HG03039 (cell line): ENCODE results near the gene QPRT.
A peak's percentile ranks its signal among the peaks of the same experiment; 100 is the strongest.
"Not testable (repeated sequence)": the region's sequence is repeated elsewhere in the genome, so short reads cannot be mapped to it uniquely, and the experiment has no call there.

ENCODE experiments used
- ATAC-seq: cut with Tn5 transposase; IDR thresholded peaks from one replicate; pipeline ENCODE4 v1.9.1; 2021; ENCODE audit warnings: mild to moderate bottlenecking, moderate library complexity; ENCODE audit not compliant: unreplicated experiment

QPRT gene

GRCh38 chr16:29714396-29714795 lies 35.4 kb downstream of the QPRT start:
- no peak for ATAC-seq

- no peak for ATAC-seq
These were observed 36.0 kb downstream of the QPRT start for GRCh38 chr16:29714972-29715371.

- ATAC-seq: no peak
These were observed 38.1 kb downstream of the QPRT start for GRCh38 chr16:29717113-29717512.

- no peak for ATAC-seq
These were observed 40.1 kb downstream of the QPRT start for GRCh38 chr16:29719063-29719462.

- ATAC-seq: no peak
These were observed 41.7 kb downstream of the QPRT start for GRCh38 chr16:29720703-29721102.

GRCh38 chr16:29721167-29721879 lies 42.3 kb downstream of the QPRT start:
- ATAC-seq: not testable (repeated sequence)

GRCh38 chr16:29726845-29727377 lies 47.9 kb downstream of the QPRT start:
- ATAC-seq: no peak

GRCh38 chr16:29727452-29727851 lies 48.5 kb downstream of the QPRT start:
- no peak for ATAC-seq

- ATAC-seq: no peak
These were observed 50.1 kb downstream of the QPRT start for GRCh38 chr16:29729116-29729521.

- no peak for ATAC-seq
These were observed 51.7 kb downstream of the QPRT start for GRCh38 chr16:29730649-29731048.

- ATAC-seq: peak; percentile 65
These were observed 53.0 kb downstream of the QPRT start for GRCh38 chr16:29731768-29732601.

GRCh38 chr16:29734786-29735185 lies 55.8 kb downstream of the QPRT start:
- no peak for ATAC-seq

- ATAC-seq: no peak
These were observed 57.1 kb downstream of the QPRT start for GRCh38 chr16:29736112-29736511.

- ATAC-seq: no peak
These were observed 57.8 kb downstream of the QPRT start for GRCh38 chr16:29736764-29737163.

- ATAC-seq: no peak
These were observed 58.7 kb downstream of the QPRT start for GRCh38 chr16:29737713-29738112.

GRCh38 chr16:29738514-29738913 lies 59.5 kb downstream of the QPRT start:
- no peak for ATAC-seq

- not testable (repeated sequence) for ATAC-seq
These were observed 61.1 kb downstream of the QPRT start for GRCh38 chr16:29739927-29740629.

- not testable (repeated sequence) for ATAC-seq
These were observed 61.6 kb downstream of the QPRT start for GRCh38 chr16:29740630-29741015.

GRCh38 chr16:29742683-29743275 lies 63.8 kb downstream of the QPRT start:
- no peak for ATAC-seq

- ATAC-seq: no peak
These were observed 64.5 kb downstream of the QPRT start for GRCh38 chr16:29743475-29743826.
